Cortex of kidney (tissue), 1 donor: ENCODE data around the gene GNG4.
"Not testable (repeated sequence)": the region's sequence is repeated elsewhere in the genome, so short reads cannot be mapped to it uniquely, and the experiment has no call there.

Experiments
- DNase-seq: peaks from one replicate; lab custom pipeline; 2025; lab: John Stamatoyannopoulos, UW

GNG4 gene

DNA sequence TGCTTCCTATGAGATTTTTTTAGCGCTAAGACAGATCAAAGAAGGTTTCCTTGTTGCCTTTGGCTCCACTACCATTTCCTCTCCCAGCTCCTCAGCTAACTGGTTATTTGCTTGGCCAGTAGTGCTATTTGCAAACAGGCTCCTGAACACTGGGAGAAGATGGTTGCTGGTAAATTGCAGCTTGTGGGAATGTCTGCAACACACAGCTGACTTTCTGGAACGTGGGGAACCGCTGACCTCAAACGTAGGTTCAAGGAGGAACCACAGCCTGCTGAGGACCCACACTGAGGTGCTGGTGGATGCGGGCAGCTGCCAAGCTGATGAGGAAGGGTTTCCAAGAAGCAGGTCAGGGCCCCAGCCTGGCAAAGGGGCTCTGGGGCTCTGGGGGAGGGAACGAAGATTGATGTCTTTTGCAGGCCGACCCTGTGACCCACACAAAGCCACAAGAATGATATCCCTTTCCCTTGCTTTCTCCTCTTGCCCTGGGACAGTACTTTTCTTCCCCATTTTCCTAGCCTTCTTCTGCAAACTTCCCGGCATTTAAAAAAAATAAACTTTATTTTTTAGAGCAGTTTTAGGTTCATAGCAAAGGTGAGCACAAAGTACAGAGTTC, 24.8 kb downstream of the GNG4 start:
- no peak for DNase-seq

DNA sequence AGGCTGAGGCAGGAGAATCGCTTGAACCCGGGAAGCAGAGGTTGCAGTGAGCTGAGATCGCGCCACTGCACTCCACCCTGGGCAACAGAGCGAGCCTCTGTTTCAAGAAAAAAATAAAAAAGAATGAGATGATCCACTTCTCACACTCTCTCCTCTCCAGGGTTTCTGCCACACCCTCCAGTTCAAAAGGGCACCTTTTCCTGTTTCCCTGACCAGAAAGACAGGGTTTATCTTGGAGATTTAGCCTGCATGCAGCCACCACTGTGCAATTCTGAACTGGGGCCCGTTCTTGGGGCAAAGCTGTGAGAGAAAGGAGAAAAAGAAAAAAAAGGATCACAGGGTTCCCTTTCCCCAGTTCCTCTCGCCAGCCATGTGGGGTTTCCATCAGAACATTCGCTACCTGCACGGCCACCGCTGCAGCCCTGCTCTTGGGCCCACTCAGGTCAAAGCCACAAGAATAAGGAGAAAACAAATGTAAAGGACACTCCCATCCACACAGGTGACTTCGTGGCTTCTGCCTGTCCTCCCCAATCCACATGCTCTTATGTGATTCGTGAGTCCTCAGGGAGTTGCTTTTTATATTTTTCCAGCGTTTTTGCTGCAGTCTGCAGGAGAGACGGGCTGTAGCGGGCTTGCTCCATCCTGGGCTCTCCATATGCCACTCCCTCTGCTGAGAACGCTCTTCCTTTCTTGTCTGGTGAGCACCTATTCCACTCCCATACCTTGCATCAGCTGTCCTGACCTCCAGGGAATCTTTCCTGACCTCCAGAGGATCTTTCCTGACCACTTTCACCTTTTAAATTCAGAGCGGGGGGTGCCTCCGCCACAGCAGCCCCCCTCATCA, 26.4 kb downstream of the GNG4 start:
- DNase-seq: no peak

DNA sequence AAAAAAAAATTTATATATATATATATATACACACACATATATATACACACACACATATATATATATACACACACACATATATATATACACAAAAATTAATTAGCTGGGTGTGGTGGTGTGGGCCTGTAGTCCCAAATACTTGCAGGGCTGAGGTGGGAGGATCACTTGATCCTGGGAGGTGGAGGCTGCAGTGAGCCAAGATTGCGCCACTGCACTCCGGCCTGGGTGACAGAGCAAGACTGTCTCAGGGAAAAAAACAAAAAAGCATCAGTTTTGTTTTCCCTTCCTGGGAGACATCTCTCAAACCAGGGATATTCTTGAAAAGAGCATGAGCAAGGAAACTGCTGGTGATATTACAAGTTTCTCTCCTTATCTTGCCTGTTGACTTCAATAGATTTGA, 30.4 kb downstream of the GNG4 start:
- DNase-seq: not testable (repeated sequence)

DNA sequence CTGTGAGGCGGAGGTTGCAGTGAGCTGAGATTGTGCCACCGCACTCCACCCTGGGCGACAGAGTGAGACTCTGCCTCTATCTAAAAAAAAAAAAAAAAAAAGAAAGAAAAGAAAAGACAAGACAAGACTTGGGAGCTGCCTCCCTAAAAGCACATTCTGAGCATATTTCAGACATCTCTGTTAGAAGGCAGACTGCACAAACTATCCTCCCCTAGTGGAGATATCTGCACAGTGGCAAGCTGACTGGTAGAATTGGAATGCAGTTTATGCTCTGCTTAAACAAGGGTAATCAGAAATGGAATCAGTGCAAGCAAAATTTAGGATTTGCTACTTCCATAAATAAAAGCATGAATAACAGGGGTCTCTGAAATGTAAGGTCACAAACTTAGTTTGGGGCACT, 31.8 kb downstream of the GNG4 start:
- DNase-seq: no peak

DNA sequence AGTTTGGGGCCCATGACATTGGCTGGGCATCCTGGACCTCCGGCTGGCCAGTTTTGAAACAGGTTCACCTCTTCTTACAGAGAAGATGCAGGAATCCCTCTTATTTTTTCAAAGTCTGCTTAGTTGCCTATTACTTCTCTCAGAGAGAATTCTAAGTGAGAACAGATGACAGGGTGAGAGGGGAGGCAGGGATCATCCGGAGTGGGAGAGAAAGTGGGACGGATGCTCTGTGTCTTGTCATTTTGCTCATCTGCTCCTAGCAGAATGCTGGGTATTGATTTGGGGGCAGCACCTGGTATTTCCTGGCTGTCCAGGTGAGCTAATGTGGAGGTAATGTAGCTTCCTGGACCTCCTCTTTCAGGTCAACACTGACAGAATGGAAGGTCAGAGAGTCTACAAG, 32.4 kb downstream of the GNG4 start:
- DNase-seq: no peak

DNA sequence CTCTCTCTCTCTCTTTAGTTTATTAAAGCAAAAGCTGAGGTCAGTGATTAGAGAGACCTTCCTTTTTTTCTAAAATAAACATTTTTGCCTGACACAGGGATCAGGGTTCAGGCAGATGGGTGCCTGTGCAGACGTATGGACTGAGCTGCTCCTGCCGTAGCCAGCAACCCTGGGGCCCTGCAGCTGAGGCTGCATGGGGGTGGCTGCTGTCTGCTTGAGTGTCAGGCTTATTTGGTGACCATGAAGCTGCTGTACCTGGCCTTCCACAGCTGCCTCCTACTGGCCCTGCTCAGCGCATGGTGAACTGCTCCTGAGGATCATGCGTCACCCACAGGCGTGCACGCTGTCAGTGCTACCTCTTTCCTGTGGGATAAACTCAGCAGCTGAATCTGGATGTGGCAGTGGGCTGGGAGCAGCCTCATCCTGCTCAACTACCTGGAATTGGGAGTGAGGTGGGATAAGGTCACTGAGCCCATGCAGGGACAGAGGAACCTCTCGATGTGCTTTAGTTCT, 35.1 kb downstream of the GNG4 start:
- DNase-seq: no peak

DNA sequence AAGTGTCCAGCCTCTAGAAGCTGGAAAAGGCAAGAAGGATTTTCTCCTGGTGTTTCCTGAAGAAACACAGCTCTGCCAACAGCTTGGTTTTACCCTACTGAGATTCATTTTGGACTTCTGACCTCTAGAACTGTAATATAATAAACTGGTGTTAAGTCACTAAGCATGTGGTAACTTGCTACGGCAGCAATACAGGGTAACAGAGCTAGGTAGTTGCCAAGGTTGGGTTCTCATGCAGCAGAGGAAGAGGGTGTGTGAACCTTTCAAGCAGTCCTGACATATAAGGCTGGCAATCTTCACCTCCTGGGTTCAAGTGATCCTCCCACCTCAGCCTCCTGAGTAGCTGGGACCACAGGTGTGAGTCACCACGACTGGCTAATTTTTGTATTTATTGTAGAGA, 36.0 kb downstream of the GNG4 start:
- DNase-seq: no peak

DNA sequence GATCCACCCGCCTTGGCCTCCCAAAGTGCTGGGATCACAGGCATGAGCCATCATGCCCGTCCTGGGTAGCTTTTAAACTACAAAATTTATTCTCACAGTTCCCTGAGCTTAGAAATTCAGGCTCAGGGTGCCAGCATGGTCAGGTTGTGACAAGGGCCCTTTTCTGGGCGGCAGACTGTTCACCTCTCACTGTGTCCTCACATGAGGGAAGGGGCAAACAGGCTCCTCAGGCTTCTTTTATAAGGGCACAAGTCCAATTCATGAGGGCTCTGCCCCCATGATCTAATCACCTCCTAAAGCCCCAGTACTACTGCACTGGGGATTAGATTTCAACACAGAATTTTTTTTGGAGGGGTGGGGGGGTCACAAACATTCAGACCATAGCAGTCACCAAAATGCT, 36.8 kb downstream of the GNG4 start:
- DNase-seq: no peak

DNA sequence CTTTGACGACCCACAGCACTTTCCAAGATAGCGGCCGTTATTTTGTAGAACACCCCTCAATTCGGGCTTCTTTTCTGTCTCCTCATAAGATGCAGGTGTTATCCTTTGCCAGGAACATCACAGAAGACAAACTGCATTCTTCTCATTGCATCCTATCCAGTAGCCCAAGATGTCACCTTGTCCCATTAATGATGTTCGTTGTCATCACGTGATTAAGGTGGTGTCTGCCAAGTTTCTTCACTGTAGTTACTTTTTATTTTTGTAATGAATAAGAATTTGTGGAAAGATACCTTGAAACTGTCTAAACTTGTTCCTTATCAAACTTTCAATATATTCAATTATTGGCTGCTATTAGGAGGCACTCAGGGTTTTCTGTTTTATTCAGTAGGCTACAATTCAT, 39.4 kb downstream of the GNG4 start:
- DNase-seq: no peak

DNA sequence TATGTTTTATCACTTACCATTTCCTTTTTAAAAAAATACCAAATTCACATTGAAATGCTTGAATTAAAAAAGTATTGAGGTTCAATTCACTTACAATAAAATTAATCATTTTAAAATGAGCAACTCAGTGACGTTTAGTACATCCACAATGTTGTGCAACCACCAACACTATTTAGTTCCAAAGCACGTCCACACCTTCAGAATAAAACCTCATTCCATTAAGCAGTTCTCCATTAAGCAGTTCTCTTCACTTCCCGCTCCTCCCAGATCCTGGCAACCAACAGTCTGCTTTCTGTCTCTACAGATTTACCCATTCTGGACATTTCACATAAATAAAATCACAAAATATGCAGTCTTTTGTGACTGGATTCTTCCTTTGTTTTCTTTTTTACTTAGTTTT, 41.3 kb downstream of the GNG4 start:
- DNase-seq: no peak

DNA sequence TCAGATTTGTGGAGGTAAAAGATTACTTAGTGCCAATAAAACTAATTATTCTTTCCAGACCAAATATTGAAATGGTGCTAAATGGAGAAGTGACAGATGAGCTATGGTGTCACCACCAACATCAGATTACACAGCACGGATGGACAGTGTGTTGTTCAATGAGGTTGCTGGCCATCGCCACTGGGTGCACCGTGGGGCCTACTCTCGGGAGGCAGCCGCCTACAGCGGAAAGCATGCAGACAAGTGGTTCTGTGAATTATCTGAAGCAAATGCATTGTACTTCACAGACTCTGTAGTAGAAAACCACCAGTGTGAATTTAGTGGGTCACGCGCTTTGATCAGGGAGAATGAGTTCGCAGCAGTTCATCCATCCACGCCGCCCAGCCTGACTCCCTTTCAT, 42.3 kb downstream of the GNG4 start:
- no peak for DNase-seq

DNA sequence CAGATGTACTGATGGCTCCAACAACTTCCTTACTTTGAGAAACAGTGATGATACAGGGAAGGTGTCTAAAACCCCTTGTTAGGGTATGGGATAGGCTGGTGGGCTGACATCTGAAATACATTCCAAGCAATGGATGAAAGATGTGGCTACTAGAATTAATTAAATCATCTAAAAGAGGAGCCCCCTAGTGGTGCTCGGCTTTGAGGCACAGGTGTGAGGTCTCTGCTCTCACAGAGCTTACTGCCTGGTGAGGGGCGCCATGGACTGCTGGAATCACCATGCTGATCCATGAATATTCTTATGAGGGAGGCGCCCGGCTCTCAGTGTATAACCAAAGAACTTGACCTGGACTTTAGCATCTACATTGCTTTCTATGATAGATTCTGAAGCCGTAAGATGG, 48.5 kb downstream of the GNG4 start:
- DNase-seq: no peak

DNA sequence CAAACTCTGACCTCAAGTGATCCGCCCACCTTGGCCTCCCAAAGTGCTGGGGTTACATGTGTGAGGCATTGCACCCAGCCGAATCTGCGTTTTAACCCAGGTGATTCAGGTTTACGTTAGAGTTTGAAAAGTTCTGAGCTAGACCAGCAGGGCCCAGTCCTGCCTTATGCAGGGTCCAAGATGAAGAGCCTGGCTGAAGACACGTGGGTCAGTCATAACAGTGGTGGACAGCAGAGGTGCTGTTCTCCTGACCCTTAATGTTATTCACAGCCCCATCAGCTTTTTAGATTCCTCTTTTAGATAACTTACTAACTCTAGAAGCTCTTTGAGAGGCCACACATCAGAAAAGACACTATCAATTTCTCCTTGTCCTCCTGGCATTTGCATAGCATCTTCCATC, 50.0 kb downstream of the GNG4 start:
- DNase-seq: no peak

DNA sequence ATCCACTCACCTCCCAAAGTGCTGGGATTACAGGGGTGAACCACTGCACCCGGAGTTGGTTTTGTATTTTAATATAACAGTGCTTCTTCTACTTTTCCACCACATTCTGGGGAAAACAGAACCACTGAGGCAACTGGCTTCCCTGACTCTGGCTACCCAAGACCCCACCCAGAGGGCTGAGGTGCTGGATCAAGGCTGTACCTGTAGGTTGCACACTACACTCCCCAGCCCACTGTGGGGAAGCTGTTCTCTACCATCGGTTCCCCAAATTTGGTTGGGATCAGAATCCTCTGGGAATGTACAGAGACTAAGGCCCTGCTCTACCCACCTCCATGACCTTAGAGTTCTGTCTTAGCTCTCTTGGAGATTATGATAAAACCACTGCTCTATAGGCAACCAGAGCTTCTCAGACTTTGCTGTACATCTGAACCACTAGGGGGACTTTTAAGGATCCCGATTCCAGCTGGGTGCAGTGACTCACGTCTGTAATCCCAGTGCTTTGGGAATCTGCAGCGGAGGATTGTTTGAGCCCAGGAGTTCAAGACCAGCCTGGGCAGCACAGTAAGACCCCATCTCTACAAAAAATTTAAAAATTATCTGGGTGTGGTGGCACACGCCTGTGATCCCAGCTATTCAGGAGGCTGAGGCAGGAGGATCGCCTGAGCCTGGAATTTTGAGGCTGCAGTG, 51.6 kb downstream of the GNG4 start:
- no peak for DNase-seq

DNA sequence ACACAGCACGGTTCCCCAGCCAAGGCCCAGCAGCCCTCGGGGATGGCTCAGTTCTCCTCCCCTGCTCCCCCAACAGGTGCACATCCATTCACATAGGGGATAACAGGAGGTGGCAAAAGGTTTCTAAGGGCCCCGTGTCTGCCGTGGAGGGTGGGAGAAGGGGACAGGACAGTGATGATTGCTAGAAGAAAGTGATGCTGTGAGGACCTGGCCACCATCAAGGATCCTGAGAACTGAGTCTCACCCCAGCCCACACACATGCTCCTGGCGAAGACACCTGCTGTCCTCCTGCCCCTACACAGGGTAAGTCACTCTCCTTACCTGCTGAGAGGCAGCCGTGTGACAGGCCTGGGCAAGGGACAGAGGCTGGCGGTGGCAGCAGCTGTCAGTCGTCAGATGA, 54.5 kb downstream of the GNG4 start:
- DNase-seq: no peak

DNA sequence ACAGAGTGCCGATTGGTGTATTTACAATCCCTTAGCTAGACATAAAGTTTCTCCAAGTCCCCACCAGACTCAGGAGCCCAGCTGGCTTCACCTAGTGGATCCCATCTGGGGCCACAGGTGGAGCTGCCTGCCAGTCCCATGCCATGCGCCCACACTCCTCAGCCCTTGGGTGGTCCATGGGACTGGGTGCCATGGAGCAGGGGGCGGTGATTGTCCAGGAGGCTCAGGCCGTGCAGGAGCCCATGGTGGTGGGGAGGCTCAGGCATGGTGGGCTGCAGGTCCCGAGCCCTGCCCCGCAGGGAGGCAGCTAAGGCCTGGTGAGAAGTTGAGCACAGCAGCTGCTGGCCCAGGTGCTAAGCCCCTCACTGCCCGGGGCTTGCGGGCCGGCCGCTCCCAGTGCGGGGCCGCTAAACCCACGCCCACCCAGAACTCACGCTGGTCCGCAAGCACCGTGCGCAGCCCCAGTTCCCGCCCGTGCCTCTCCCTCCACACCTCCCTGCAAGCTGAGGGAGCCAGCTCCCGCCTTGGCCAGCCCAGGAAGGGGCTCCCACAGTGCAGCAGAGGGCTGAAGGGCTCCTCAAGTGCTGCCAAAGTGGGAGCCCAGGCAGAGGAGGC, 55.2 kb downstream of the GNG4 start:
- DNase-seq: not testable (repeated sequence)

DNA sequence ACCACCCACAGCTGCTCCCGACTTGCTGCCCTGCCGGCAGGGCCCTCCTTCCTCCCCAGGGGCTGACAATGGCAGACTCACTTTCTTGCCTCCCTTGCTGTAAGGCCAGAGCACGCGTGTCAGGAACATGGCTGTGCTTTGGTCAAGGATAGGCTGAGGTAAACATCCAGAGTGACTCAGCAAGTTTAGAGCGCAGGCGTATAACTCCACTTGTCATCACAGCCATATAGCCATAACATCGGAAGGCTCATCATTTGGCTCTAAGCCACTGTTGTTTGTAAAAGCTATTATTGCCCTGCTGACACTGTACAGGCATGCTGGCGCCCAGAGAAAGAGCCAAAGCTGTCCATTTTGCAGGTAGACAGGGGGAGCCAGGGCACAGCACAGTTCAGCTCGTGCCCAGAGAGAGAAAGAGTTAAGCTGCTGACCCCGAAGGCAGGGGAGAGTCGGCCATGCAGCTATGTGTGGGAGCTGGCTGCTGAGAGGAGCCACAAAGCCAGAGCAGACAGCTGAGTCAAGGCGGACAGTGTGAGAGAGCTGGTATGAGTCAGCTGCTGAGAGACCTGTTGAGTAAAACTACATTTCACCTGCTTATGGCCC, 60.6 kb downstream of the GNG4 start:
- no peak for DNase-seq

DNA sequence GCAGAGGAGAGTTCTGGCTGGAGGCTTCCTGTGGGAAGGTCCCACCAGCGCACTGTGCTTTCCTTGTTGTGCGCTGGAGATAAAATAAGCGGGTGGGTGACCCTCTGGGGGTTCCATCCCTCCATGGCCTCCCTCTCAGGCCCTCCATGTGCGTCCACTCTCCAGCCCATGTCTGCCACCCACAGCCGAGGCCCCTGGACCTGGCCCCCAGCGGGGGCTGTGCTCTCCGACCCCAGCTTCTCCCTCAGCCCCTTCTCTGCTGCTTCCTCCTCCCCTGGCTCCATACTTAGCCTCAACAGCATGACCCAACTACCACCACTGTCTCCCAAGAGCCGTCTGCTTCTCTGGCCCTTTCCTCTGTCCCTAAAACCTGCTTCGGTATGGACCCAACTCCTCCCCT, 61.4 kb downstream of the GNG4 start:
- DNase-seq: no peak

DNA sequence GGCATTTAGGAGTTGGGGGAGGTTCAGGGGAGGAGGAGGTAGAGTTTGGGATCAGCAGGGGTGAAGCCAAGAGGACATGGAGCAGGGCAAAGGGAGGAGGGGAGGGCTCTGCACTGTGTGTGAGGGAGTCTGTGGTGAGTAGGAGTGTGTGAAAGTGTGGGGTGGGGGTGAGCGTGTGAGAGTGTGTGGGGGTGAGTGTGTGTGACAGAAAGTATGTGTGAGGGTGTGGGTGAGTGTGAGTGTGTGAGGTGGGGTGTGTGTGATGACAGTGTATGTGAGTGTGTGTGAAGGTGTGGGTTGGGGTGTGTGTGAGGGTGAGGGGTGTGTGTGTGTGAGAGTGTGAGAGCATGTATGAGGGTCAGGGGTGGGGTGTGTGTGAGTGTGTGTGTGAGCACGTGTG, 62.6 kb downstream of the GNG4 start:
- no peak for DNase-seq

DNA sequence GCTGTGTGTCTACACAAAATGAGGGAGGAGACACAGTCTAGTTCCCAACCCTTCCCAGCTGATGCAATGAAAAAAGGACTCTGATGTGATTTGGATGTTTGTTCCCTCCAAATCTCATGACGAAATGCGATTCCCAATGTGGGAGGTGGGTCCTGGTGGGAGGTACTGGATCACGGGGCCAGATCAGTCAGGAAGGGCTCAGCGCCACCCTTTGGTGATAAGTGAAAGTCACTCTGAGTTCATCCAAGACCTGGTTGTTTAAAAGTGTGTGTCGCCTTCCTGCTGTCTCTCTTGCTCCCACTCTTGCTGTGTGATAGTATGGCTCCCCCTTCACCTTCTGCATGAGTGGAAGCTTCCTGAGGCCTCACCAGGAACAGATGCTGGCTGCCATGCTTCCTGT, 63.2 kb downstream of the GNG4 start:
- DNase-seq: no peak

DNA sequence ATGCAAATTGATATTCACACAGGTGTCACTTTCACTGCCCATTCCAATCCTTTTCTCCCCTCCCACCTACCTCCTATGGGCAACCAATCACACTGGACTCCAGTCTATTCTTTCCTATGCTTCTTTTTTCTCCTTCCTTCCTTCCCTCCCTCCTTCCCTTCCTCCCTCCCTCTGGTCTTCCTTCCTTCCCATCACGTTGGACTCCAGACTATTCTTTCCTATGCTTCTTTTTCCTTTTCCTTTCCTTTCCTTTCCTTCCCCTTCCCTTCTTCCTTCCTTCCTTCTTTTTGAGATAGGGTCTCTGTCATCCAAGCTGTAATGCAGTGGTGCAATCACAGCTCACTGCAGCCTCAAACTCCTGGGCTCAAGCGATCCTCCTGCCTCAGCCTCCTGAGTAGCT, 64.6 kb downstream of the GNG4 start:
- no peak for DNase-seq

DNA sequence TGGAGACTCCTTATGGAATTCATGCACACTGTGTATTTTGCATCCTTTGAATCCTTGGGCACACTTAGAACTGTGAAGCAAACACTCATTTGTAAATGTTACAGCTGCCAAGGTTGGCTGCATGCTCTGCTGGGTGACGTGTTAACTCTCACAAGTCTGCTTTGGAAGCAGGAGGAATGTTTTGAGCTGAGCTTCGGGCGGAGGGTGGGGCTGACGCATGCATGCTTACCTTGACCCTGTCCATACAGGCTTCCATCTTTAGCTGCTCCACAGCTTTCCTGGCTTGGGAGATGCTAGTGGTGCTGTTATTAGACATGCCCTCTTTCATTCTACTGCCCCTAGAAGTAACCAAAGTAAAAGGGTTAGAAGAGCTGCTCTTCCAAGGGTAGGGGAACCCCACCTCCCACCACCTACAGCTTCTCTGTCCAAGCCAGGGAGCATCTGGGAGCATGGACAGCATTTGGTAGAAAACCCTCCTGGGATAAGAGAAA, 66.0 kb downstream of the GNG4 start:
- no peak for DNase-seq
